Stimulated activated CD4-positive, alpha-beta T cell treated with anti-CD3 and anti-CD28 coated beads, Interleukin-15, amount 100 ng/mL, for 1 hour (primary cell): ENCODE data around the gene FBXO15.

ENCODE experiments used
- DNase-seq, 2 donors: peaks; one replicate each; pipeline ENCODE4 v3.0.0-alpha.2; 2020; ENCODE audit warnings: low read depth in 1 of 2, low spot score in 1 of 2

FBXO15 gene

GRCh38 chr18:74147779-74148542 lies at the start of gene FBXO15, which contains the start of gene TIMM21:
Gene FBXO15 (minus strand): TSS chr18:74147834. CDS start chr18:74147785, 49 bp downstream.
Gene TIMM21 (plus strand): TSS chr18:74148523. CDS start chr18:74148809, 286 bp downstream.
- peak; percentile 90 to 91 for DNase-seq

- no peak for DNase-seq
Measured at GRCh38 chr18:74196220-74197119, 48.8 kb upstream of the FBXO15 start.

GRCh38 chr18:74194691-74195090 lies 47.1 kb upstream of the FBXO15 start:
- no peak for DNase-seq

- DNase-seq: no peak
Measured at GRCh38 chr18:74191577-74191976, 43.9 kb upstream of the FBXO15 start.

GRCh38 chr18:74190086-74190485 lies 42.5 kb upstream of the FBXO15 start:
- no peak for DNase-seq

- DNase-seq: no peak
Measured at GRCh38 chr18:74186661-74187060, 39.0 kb upstream of the FBXO15 start.

GRCh38 chr18:74185860-74186259 lies 38.2 kb upstream of the FBXO15 start:
- no peak for DNase-seq

- no peak for DNase-seq
Measured at GRCh38 chr18:74184875-74185274, 37.2 kb upstream of the FBXO15 start.

GRCh38 chr18:74183130-74183529 lies 35.5 kb upstream of the FBXO15 start:
- DNase-seq: no peak

GRCh38 chr18:74182335-74182734 lies 34.7 kb upstream of the FBXO15 start:
- no peak for DNase-seq

- no peak for DNase-seq
Measured at GRCh38 chr18:74179623-74180199, 32.1 kb upstream of the FBXO15 start.

GRCh38 chr18:74178884-74179283 lies 31.2 kb upstream of the FBXO15 start:
- no peak for DNase-seq

- DNase-seq: no peak
Measured at GRCh38 chr18:74175658-74176057, 28.0 kb upstream of the FBXO15 start.

- DNase-seq: no peak
Measured at GRCh38 chr18:74173434-74173750, 25.8 kb upstream of the FBXO15 start.

- no peak for DNase-seq
Measured at GRCh38 chr18:74172697-74173433, 25.2 kb upstream of the FBXO15 start.

GRCh38 chr18:74171910-74172606 lies 24.4 kb upstream of the FBXO15 start:
- DNase-seq: no peak

- no peak for DNase-seq
Measured at GRCh38 chr18:74166386-74166785, 18.8 kb upstream of the FBXO15 start.

GRCh38 chr18:74163019-74163660 lies 15.5 kb upstream of the FBXO15 start:
- DNase-seq: no peak

- no peak for DNase-seq
Measured at GRCh38 chr18:74155276-74155675, 7.6 kb upstream of the FBXO15 start.

GRCh38 chr18:74154716-74155115 lies 7.1 kb upstream of the FBXO15 start:
- no peak for DNase-seq
